GM18861 (cell line): ENCODE measurements around the gene OBP2A.
"Not testable (repeated sequence)": the region's sequence is repeated elsewhere in the genome, so short reads cannot be mapped to it uniquely, and the experiment has no call there.

Experiments
- ATAC-seq: cut with Tn5 transposase; IDR thresholded peaks from one replicate; pipeline ENCODE4 v1.9.1; 2021; ENCODE audit not compliant: unreplicated experiment

The OBP2A gene

GRCh38 chr9:135509458-135509857 lies 36.5 kb upstream of the OBP2A start:
- no peak for ATAC-seq

DNA sequence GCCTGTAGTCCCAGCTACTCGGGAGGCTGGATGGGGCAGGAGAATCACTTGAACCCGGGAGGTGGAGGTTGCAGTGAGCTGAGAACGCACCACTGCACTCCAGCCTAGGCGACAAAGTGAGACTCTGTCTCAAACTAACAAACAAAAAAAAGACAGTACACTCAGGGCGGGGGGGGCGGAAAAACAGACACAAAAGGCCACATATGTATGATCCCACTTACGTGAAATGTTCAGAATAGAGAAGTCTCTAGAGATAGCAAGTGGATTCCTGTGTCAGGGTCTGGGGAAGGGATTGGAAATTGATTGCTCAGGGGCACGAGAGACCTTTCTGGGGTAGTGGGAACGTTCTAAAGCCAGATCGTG lies 33.7 kb upstream of the OBP2A start:
- ATAC-seq, result no peak

DNA sequence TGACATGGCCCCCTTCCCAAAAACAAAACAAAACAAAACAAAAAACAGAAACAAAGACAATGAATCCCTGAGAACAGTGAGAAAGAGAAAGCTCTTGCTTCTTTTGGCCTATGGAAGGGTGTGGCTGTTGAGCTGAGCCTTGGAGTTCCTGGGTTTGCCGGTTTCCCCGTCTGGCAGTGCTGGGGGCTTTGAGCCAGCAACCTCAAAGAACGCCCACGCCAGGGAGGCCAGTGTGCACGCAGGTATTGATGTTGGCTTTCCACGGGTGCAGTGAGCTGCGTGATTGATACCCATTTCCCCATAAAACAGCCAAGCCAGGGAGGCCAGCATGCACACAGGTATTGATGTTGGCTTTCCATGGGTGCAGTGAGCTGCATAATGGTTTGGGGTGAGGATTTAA lies 33.0 kb upstream of the OBP2A start:
- ATAC-seq, result no peak

DNA sequence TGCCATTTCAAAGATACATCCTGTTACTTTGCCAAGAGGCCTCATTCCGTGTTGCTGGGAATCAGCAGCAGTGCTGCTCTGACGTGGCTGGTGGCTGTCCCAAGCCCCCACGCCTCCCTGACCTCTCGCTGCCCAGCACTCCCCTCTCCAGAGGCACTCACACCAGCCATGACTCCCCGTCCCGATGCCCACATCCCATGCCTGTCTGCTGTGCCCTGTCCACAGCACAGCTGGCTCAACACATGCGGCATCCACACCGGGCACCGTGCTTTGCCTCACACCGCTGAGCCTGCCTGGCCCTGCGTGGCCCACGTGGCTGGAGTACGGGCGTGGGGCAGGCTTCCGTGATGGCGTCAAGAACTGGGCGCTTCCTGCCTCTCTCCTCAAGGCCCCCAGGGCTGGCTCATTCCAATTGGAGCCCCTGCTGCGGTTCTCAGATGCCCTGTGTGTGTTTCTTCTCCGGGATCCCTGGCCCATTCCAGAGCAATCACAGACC lies 32.5 kb upstream of the OBP2A start:
- no peak for ATAC-seq

- ATAC-seq, result not testable (repeated sequence)
Observed at GRCh38 chr9:135513906-135514305, 32.0 kb upstream of the OBP2A start.

GRCh38 chr9:135514342-135515082 lies 31.4 kb upstream of the OBP2A start:
- ATAC-seq, result no peak

DNA sequence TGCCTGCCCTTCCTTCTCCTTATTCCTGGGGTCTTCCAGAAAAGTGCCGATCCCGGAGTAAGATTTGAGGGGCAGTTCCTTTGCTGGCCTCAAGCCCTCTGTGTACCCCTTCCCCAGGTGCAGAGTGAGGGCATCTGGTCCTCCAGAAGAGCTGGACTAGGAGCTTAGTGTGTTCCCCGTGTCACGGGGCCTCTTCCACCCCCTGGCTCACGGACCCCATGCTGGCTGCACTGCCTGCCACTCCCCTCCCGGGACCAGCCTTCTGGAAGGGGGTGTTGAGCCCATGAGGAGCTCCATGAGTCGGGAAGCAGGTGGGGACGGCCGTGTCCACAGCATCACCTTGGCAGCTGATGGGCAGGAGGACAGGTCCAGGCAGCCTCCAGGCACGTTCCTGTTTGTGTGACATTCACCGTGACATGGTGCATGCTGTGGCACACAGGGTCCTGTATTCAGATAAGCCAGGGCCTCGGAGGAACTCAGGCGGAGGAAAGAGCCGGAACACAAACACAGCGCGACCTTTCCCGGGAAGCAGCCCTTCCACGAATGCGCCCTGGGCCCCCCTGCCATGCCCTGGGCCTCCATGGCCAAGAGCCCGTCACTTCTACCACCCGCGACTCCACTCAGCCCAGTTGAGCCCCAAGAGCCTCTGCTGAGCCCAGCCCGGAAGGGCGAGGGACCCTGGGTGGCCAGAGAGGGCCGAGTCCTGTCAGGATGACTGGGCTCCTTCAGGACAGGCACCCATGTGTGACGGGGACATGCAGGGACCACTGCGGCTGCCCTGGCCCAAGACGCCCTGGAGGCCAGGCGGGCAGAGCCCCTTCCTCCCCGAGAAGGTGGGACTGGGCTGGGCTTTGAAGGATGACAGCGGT lies 30.6 kb upstream of the OBP2A start:
- no peak for ATAC-seq

- no peak for ATAC-seq
Observed at GRCh38 chr9:135516132-135516860, 29.6 kb upstream of the OBP2A start.

GRCh38 chr9:135517407-135517822 lies 28.5 kb upstream of the OBP2A start:
- ATAC-seq, result no peak

DNA sequence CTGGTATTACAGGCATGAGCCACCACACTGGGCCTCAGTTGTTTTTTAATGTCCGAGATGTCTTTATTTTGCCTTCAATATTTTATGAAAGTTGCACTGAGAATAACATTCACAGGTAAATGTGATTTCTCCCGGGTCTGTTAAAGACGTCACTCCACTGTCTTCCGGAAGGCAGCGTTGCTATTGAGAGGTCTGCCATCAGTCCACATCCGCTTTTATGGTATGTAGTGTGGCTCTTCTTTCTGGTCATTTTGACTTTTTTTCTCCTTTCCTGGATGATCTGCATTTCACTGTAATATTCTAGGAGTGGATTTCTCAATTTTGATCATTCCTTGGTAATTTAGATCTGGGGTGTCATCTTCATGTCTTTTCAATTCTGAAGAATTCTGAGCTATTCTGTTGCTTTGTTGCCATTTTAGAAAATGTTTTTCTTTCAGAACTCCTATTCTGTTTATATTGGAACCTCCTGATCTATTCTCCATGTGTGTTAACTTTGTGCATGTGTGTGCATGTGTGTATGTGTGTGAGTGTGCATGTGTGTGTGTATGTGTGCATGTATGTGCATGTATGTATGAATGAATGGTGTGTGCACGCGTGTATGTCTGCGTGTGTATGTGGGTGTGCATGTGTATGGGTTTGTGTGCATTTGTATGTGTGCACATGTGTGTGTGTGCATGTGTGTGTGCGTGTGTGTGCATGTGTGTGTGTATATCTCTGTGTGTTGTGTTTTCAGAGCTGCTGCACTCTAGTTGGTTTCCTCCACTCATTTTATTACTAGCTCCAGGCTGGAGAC lies 26.6 kb upstream of the OBP2A start:
- ATAC-seq, result no peak

DNA sequence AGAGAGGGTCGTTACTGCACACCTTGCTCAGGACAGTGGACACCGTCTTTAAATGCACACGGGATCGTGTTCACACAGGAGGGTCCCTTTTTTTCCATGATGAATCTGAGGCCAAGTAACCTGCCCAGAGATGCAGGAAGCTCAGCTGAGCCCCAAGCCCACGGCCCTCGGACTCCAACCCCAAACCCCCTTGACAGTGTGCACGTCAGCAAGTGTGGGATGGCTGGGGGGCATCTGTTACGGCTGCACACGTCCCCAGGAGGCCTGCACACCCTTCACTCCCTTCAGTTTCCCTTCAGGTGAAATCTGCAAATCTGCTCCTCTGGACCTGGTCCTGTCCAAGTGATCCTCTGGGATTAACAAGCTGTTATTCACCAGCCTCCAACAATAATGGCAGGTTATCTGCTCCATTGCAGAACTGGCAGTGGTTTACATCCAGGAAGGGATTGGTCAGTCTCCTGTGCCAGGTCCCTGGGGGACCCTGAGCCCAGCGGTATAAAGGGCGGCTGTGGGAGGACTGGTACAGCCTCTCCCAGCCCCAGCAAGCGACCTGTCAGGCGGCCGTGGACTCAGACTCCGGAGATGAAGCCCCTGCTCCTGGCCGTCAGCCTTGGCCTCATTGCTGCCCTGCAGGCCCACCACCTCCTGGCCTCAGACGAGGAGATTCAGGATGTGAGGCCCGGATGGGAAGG lies 24.9 kb upstream of the OBP2A start, which contains the start of gene LCN1:
Gene LCN1 (plus strand): TSS at position 525 of the 692 bp plus-strand sequence. CDS start 58 bp downstream, at position 583.
- no peak for ATAC-seq

GRCh38 chr9:135521608-135522095 lies 24.3 kb upstream of the OBP2A start:
- no peak for ATAC-seq

GRCh38 chr9:135522137-135522877 lies 23.6 kb upstream of the OBP2A start:
- no peak for ATAC-seq

- no peak for ATAC-seq
Observed at GRCh38 chr9:135522931-135523330, 23.0 kb upstream of the OBP2A start.

- ATAC-seq, result no peak
Observed at GRCh38 chr9:135523521-135524129, 22.3 kb upstream of the OBP2A start.

- ATAC-seq, result no peak
Observed at GRCh38 chr9:135524130-135524861, 21.6 kb upstream of the OBP2A start.

GRCh38 chr9:135525241-135526088 lies 20.5 kb upstream of the OBP2A start:
- ATAC-seq, result no peak
